ENCODE data around the gene INPP5A.

Gene INPP5A

GRCh38 chr10:132536877-132537683 lies 507 bp upstream of the INPP5A start:
- peak; percentile 48 for DNase-seq

GRCh38 chr10:132538031-132538789 lies 623 bp downstream of the INPP5A start:
- DNase-seq = no peak

- no peak for DNase-seq
These were observed 1.3 kb downstream of the INPP5A start for GRCh38 chr10:132538790-132539421.

- DNase-seq = no peak
These were observed 1.8 kb downstream of the INPP5A start for GRCh38 chr10:132539431-132539839.

GRCh38 chr10:132539894-132540293 lies 2.3 kb downstream of the INPP5A start:
- DNase-seq = no peak

- no peak for DNase-seq
These were observed 2.9 kb downstream of the INPP5A start for GRCh38 chr10:132540456-132540855.

GRCh38 chr10:132541129-132541528 lies 3.5 kb downstream of the INPP5A start:
- no peak for DNase-seq

- no peak for DNase-seq
These were observed 4.0 kb downstream of the INPP5A start for GRCh38 chr10:132541601-132542011.

GRCh38 chr10:132542086-132542775 lies 4.6 kb downstream of the INPP5A start:
- DNase-seq = no peak

- DNase-seq = no peak
These were observed 5.2 kb downstream of the INPP5A start for GRCh38 chr10:132542819-132543218.

- no peak for DNase-seq
These were observed 6.5 kb downstream of the INPP5A start for GRCh38 chr10:132543916-132544743.

GRCh38 chr10:132544744-132545658 lies 7.4 kb downstream of the INPP5A start:
- no peak for DNase-seq

- DNase-seq = no peak
These were observed 8.2 kb downstream of the INPP5A start for GRCh38 chr10:132545659-132546367.

GRCh38 chr10:132546567-132547420 lies 9.2 kb downstream of the INPP5A start:
- DNase-seq = no peak

GRCh38 chr10:132547421-132547861 lies 9.9 kb downstream of the INPP5A start:
- no peak for DNase-seq

- no peak for DNase-seq
These were observed 10.7 kb downstream of the INPP5A start for GRCh38 chr10:132548106-132548823.

- DNase-seq = no peak
These were observed 11.3 kb downstream of the INPP5A start for GRCh38 chr10:132548869-132549268.

- DNase-seq = no peak
These were observed 11.8 kb downstream of the INPP5A start for GRCh38 chr10:132549371-132549770.

Measured in NCI-H187 treated with DMSO at 0.1 percent for 48 hours (cell line).